Neural progenitor cell (in vitro differentiated cells): ENCODE results near the gene BGN. TPM values are rescaled to one million over a fixed set of nuclear protein-coding genes. Genes with fewer than 3 reads are reported as not detected.

ENCODE experiments used
- DNase-seq: peaks from one replicate; pipeline ENCODE4 v3.0.0-alpha.2; 2016; ENCODE audit warnings: low spot score
- H2AFZ ChIP-seq: fragments of 200-600 bp; sonication (generic); replicated peaks from 2 replicates; pipeline ENCODE4 v1.6.1; 2016; ENCODE audit warnings: antibody characterized with exemption
- H3F3A ChIP-seq: fragments of 200-600 bp; sonication (generic); 2 replicates; pipeline ENCODE4 v1.6.1; 2016; ENCODE audit warnings: antibody characterized with exemption, low read depth
- H3K27ac ChIP-seq: fragments of 200-600 bp; sonication (generic); 2 replicates; pipeline ENCODE4 v1.5.1; 2016; ENCODE audit warnings: mild to moderate bottlenecking
- H3K27me3 ChIP-seq: fragments of 200-600 bp; sonication (generic); 2 replicates; pipeline ENCODE4 v1.6.1; 2016; ENCODE audit warnings: mild to moderate bottlenecking, moderate library complexity
- H3K36me3 ChIP-seq: fragments of 200-600 bp; sonication (generic); 2 replicates; pipeline ENCODE4 v1.5.1; 2016
- H3K4me1 ChIP-seq: fragments of 200-600 bp; sonication (generic); 2 replicates; pipeline ENCODE4 v1.6.1; 2016; ENCODE audit warnings: mixed run types
- H3K4me2 ChIP-seq: fragments of 200-600 bp; sonication (generic); 2 replicates; pipeline ENCODE4 v1.6.1; 2016
- H3K4me3 ChIP-seq: fragments of 200-600 bp; sonication (generic); 2 replicates; pipeline ENCODE4 v1.5.1; 2016
- H3K79me2 ChIP-seq: fragments of 200-600 bp; sonication (generic); 2 replicates; pipeline ENCODE4 v1.6.1; 2016; ENCODE audit warnings: low read depth
- H3K9ac ChIP-seq: fragments of 200-600 bp; sonication (generic); 2 replicates; pipeline ENCODE4 v1.6.1; 2016
- H3K9me3 ChIP-seq: fragments of 200-600 bp; sonication (generic); 2 replicates; pipeline ENCODE4 v1.5.1; 2016; ENCODE audit warnings: low read depth
- H4K20me1 ChIP-seq: fragments of 200-600 bp; sonication (generic); 2 replicates; pipeline ENCODE4 v1.6.1; 2016; ENCODE audit warnings: low read depth
- H3K27ac Mint-ChIP-seq: 3 replicates; pipeline ENCODE4 v1.8.0; 2021; ENCODE audit warnings: mixed read lengths
- H3K27me3 Mint-ChIP-seq: 2 replicates; pipeline ENCODE4 v1.8.0; 2022; ENCODE audit warnings: low read depth, mild to moderate bottlenecking, inconsistent platforms, moderate library complexity, mixed read lengths; ENCODE audit not compliant: insufficient read depth
- H3K36me3 Mint-ChIP-seq: 3 replicates; pipeline ENCODE4 v1.8.0; 2021; ENCODE audit warnings: mixed read lengths
- H3K4me1 Mint-ChIP-seq: 3 replicates; pipeline ENCODE4 v1.8.0; 2021; ENCODE audit warnings: mixed read lengths
- H3K4me3 Mint-ChIP-seq: 3 replicates; pipeline ENCODE4 v1.8.0; 2021; ENCODE audit warnings: mild to moderate bottlenecking, moderate library complexity, mixed read lengths
- H3K9me3 Mint-ChIP-seq: 3 replicates; pipeline ENCODE4 v1.8.0; 2020; ENCODE audit warnings: mixed read lengths
- CTCF ChIP-seq: fragments of 200-600 bp; sonication (generic); IDR thresholded peaks from 2 replicates; pipeline ENCODE4 v1.5.1; 2017; ENCODE audit warnings: antibody characterized with exemption, mild to moderate bottlenecking
- EZH2 ChIP-seq: fragments of 200-600 bp; sonication (generic); IDR thresholded peaks from 2 replicates; pipeline ENCODE4 v1.6.1; 2017; ENCODE audit warnings: antibody characterized with exemption, mild to moderate bottlenecking, moderate library complexity
- EZH2phosphoT487 ChIP-seq: fragments of 200-600 bp; sonication (generic); IDR thresholded peaks from 2 replicates; pipeline ENCODE4 v1.6.1; 2017; ENCODE audit warnings: antibody characterized with exemption
- total RNA-seq: library from RNA; depleted of rRNA; stranded (reverse); fragments of >200 nt; gene quantifications from 2 replicates; pipeline ENCODE4 v1.2.3, GENCODE V29; 2015; ENCODE audit warnings: low replicate concordance

The BGN gene
- total RNA-seq, 1 donor from 2014 or later = not detected

GRCh38 chrX:153485396-153486080, 9.2 kb upstream of the BGN start:
- H3K9ac ChIP-seq = no peak overlapping the region
- H3K4me2 ChIP-seq = no peak overlapping the region
- H3K4me3 Mint-ChIP-seq = no peak overlapping the region
- H3K36me3 Mint-ChIP-seq = peaks cover 1% of the 10 kb centered on the region
- peaks cover 2% of the 10 kb centered on the region for H3K4me1 Mint-ChIP-seq
- H4K20me1 ChIP-seq = no peaks in the 10 kb centered on the region
- no peaks in the 10 kb centered on the region for H3K27me3 ChIP-seq
- H3K4me3 ChIP-seq = no peak overlapping the region
- peaks cover 3% of the 10 kb centered on the region for H3K27me3 Mint-ChIP-seq
- H3K36me3 ChIP-seq = no peaks in the 10 kb centered on the region
- no peak overlapping the region for H2AFZ ChIP-seq
- no peaks in the 10 kb centered on the region for H3F3A ChIP-seq
- no peaks in the 10 kb centered on the region for H3K79me2 ChIP-seq
- H3K27ac Mint-ChIP-seq = no peak overlapping the region
- no peak for DNase-seq
- no peak overlapping the region for H3K27ac ChIP-seq
- H3K4me1 ChIP-seq = no peaks in the 10 kb centered on the region
- peaks cover 8% of the 10 kb centered on the region for H3K9me3 Mint-ChIP-seq
- H3K9me3 ChIP-seq = no peaks in the 10 kb centered on the region
- TF ChIP-seq CTCF = no peak
- TF ChIP-seq EZH2 = no peak
- no peak for TF ChIP-seq EZH2phosphoT487

- no peak overlapping the region for H3K4me3 ChIP-seq
- H3K4me2 ChIP-seq = no peak overlapping the region
- no peaks in the 10 kb centered on the region for H3K79me2 ChIP-seq
- no peak for TF ChIP-seq EZH2phosphoT487
- no peak for TF ChIP-seq CTCF
- TF ChIP-seq EZH2 = no peak
- Mint-ChIP-seq H3K9me3 (peaks cover 8% of the 10 kb centered on the region), H3K27ac (no peak overlapping the region), H3K36me3 (peaks cover 1% of the 10 kb centered on the region), H3K4me1 (peaks cover 4% of the 10 kb centered on the region), H3K27me3 (peaks cover 5% of the 10 kb centered on the region), H3K4me3 (no peak overlapping the region)
- no peak overlapping the region for H3K9ac ChIP-seq
- no peaks in the 10 kb centered on the region for H3K27me3 ChIP-seq
- no peaks in the 10 kb centered on the region for H3F3A ChIP-seq
- no peak overlapping the region for H3K27ac ChIP-seq
- H3K9me3 ChIP-seq = no peaks in the 10 kb centered on the region
- H2AFZ ChIP-seq = no peak overlapping the region
- H3K36me3 ChIP-seq = no peaks in the 10 kb centered on the region
- no peaks in the 10 kb centered on the region for H3K4me1 ChIP-seq
- no peaks in the 10 kb centered on the region for H4K20me1 ChIP-seq
- no peak for DNase-seq
Observed at GRCh38 chrX:153486171-153486570, 8.6 kb upstream of the BGN start.

GRCh38 chrX:153487590-153488071, 7.1 kb upstream of the BGN start:
- Histone ChIP-seq H3K27ac (no peak overlapping the region), H3K4me1 (peaks cover 7% of the 10 kb centered on the region)

More at GRCh38 chrX:153487590-153488071, 7.1 kb upstream of the BGN start:
- no peak overlapping the region for H3K4me3 Mint-ChIP-seq
- Histone ChIP-seq H3F3A (no peaks in the 10 kb centered on the region), H3K9ac (no peak overlapping the region), H4K20me1 (no peaks in the 10 kb centered on the region), H3K79me2 (no peaks in the 10 kb centered on the region), H3K4me2 (no peak overlapping the region), H2AFZ (no peak overlapping the region), H3K27me3 (no peaks in the 10 kb centered on the region), H3K36me3 (no peaks in the 10 kb centered on the region), H3K4me3 (no peak overlapping the region), H3K9me3 (no peaks in the 10 kb centered on the region)
- H3K9me3 Mint-ChIP-seq = peaks cover 8% of the 10 kb centered on the region
- no peak for TF ChIP-seq EZH2phosphoT487
- no peak for TF ChIP-seq CTCF
- TF ChIP-seq EZH2 = no peak
- peaks cover 1% of the 10 kb centered on the region for H3K36me3 Mint-ChIP-seq
- DNase-seq = no peak
- no peak overlapping the region for H3K27ac Mint-ChIP-seq
- H3K4me1 Mint-ChIP-seq = peaks cover 8% of the 10 kb centered on the region
- peaks cover 5% of the 10 kb centered on the region for H3K27me3 Mint-ChIP-seq
